ENCODE measurements around the gene HELB.

Gene HELB

GRCh38 chr12:66351301-66351700 lies 49.0 kb downstream of the HELB start:
- no peak for DNase-seq (ENCODE audit: low read depth)
- no peak overlapping the region for H3K4me3 ChIP-seq (replicated peaks; ENCODE audit: low read depth, low read length)
- TF ChIP-seq, protein P1, sequence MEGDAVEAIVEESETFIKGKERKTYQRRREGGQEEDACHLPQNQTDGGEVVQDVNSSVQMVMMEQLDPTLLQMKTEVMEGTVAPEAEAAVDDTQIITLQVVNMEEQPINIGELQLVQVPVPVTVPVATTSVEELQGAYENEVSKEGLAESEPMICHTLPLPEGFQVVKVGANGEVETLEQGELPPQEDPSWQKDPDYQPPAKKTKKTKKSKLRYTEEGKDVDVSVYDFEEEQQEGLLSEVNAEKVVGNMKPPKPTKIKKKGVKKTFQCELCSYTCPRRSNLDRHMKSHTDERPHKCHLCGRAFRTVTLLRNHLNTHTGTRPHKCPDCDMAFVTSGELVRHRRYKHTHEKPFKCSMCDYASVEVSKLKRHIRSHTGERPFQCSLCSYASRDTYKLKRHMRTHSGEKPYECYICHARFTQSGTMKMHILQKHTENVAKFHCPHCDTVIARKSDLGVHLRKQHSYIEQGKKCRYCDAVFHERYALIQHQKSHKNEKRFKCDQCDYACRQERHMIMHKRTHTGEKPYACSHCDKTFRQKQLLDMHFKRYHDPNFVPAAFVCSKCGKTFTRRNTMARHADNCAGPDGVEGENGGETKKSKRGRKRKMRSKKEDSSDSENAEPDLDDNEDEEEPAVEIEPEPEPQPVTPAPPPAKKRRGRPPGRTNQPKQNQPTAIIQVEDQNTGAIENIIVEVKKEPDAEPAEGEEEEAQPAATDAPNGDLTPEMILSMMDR (IDR thresholded peaks at IDR 0.05; ENCODE audit: low read length, missing control alignments) = no peak

DNA sequence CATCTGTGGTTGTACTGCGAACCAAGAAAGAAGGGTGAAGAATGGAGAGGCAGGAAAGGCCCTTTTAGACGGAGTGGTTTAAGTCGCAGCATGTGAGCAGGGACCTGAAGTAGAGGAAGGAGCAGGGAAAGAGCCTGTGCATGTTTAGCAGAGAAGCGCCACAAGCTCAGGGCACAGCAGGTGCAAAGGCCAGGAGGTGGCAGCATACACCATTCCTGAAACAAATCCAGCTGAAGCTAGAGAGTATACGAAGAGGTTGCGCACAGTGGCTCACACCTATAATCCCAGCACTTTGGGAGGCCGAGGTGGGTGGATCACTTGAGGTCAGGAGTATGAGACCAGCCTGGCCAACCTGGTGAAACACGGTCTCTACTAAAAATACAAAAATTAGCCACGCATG lies 49.9 kb downstream of the HELB start:
- no peak overlapping the region for H3K4me3 ChIP-seq (replicated peaks; ENCODE audit: low read depth, low read length)
- DNase-seq (ENCODE audit: low read depth) = peak; percentile 29
- TF ChIP-seq, protein P1 (IDR thresholded peaks at IDR 0.05; ENCODE audit: low read length, missing control alignments) = peak; percentile 27

DNA sequence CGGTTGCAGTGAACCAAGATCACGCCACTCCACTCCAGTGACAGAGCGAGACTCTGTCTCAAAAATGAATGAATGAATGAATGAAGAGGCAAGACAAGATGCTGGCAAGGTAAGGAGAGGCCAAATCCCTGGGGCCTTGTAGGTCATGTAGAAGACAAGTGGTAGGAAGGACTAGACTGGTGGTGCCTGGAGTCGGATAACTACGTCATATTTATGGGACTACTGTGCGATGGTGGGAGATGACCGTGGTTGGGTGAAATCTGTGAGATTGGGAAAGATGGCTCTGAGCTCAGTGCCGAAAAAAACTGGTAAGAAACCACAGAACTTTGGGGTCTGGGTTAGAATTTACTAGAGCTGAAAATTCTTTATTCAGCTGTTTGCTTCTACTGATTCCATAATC lies 50.6 kb downstream of the HELB start:
- TF ChIP-seq, protein P1 (IDR thresholded peaks at IDR 0.05; ENCODE audit: low read length, missing control alignments) = no peak
- DNase-seq (ENCODE audit: low read depth) = no peak
- no peak overlapping the region for H3K4me3 ChIP-seq (replicated peaks; ENCODE audit: low read depth, low read length)

DNA sequence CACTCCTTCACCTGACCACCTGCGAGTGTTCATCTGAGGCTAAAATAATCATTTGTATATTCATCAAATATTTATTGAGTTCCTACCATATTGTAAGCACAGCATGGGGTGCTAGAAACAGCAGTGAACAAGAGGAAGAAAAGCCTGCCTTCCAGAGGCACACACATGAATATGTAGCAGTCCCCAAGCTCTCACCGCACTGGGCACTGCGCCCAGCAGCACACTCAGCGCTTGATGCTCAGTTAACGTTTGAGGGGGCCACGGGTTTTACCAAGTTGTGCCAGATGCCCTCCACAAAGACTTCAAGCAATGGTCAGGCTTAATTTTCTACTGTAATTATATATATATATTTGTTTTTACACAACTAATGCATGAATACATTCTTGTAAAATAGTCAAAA lies 52.0 kb downstream of the HELB start:
- no peak for DNase-seq (ENCODE audit: low read depth)
- TF ChIP-seq, protein P1 (IDR thresholded peaks at IDR 0.05; ENCODE audit: low read length, missing control alignments) = no peak
- no peak overlapping the region for H3K4me3 ChIP-seq (replicated peaks; ENCODE audit: low read depth, low read length)

- no peak for DNase-seq (ENCODE audit: low read depth)
Measured at GRCh38 chr12:66359300-66359699, 57.0 kb downstream of the HELB start.

GRCh38 chr12:66361703-66362102 lies 59.4 kb downstream of the HELB start:
- no peak for DNase-seq (ENCODE audit: low read depth)
- no peak overlapping the region for H3K4me3 ChIP-seq (replicated peaks; ENCODE audit: low read depth, low read length)
- TF ChIP-seq, protein P1 (IDR thresholded peaks at IDR 0.05; ENCODE audit: low read length, missing control alignments) = no peak

More at GRCh38 chr12:66359300-66359699, 57.0 kb downstream of the HELB start:
- no peak overlapping the region for H3K4me3 ChIP-seq (replicated peaks; ENCODE audit: low read depth, low read length)
- TF ChIP-seq, protein P1 (IDR thresholded peaks at IDR 0.05; ENCODE audit: low read length, missing control alignments) = no peak

DNA sequence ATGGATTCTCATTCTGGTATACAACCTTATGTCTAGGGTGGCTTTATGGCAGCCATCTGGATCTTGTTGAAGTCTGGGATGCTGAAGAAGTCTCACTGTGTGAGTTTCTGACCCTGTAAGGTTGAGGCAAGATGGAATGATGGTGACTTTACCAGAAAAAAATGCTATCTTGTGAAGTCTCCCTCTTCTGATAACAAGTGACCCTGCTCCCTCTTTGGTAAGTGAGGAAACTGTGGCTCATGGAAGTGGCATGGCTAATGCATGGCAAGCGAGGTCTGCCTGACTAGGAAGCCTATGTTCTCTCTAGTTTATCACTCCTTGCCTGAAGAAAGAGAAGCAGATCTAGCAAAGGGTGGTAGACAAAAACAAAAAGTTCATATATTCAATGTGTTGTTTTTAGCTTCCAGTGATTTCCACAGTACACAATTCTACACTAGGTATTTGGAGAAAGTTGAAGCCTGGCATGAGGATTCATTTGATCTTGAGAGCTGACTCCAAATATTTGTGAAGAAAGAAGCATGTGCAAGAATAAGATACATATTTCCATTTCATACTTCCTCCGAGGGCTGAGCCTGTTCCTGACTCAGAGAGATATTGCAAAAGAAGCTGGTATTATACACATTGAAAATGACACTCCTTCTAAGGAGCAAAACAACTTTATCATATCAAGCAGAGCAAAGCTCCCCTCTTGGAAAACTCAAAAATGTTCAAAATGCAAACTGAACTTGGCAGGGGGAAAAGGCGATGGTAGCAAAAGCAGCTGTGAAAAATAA lies 63.6 kb downstream of the HELB start:
- peak; percentile 40 for DNase-seq (ENCODE audit: low read depth)
- H3K4me3 ChIP-seq (replicated peaks; ENCODE audit: low read depth, low read length) = no peak overlapping the region
- TF ChIP-seq, protein P1 (IDR thresholded peaks at IDR 0.05; ENCODE audit: low read length, missing control alignments) = no peak

Data from fibroblast of pulmonary artery (primary cell).